GM23338 (cell line): ENCODE measurements around the gene APELA. TPM values are rescaled to one million over a fixed set of nuclear protein-coding genes. Genes with fewer than 3 reads are reported as not detected.

Source experiments
- ATAC-seq: fragments of 200-7000 bp; cut with Tn5 transposase; 3 replicates; pipeline ENCODE4 v1.9.1; 2020
- DNase-seq: peaks from one replicate; pipeline ENCODE4 v3.0.0-alpha.2; 2015; ENCODE audit warnings: low spot score
- H2AFZ ChIP-seq: fragments of 200-600 bp; sonication (generic); 2 replicates; pipeline ENCODE4 v1.8.0; 2016; ENCODE audit warnings: antibody characterized with exemption, mild to moderate bottlenecking, moderate library complexity
- H3F3A ChIP-seq: fragments of 200-600 bp; sonication (generic); replicated peaks from 2 replicates; pipeline ENCODE4 v1.8.0; 2017; ENCODE audit warnings: antibody characterized with exemption, mixed run types, low read depth
- H3K27ac ChIP-seq: fragments of 200-600 bp; sonication (generic); 2 replicates; pipeline ENCODE4 v1.6.1; 2016; ENCODE audit warnings: low read depth
- H3K27me3 ChIP-seq: fragments of 200-600 bp; sonication (generic); 2 replicates; pipeline ENCODE4 v1.8.0; 2016; ENCODE audit warnings: mild to moderate bottlenecking, mixed run types, moderate library complexity; ENCODE audit not compliant: insufficient read depth
- H3K36me3 ChIP-seq: fragments of 200-600 bp; sonication (generic); 2 replicates; pipeline ENCODE4 v1.8.0; 2016; ENCODE audit warnings: mild to moderate bottlenecking; ENCODE audit not compliant: insufficient read depth
- H3K4me1 ChIP-seq: fragments of 200-600 bp; sonication (generic); 2 replicates; pipeline ENCODE4 v1.8.0; 2016; ENCODE audit warnings: mild to moderate bottlenecking, moderate library complexity; ENCODE audit not compliant: insufficient read depth
- H3K4me2 ChIP-seq: fragments of 200-600 bp; sonication (generic); 2 replicates; pipeline ENCODE4 v1.7.1; 2017; ENCODE audit warnings: mixed run types
- H3K4me3 ChIP-seq: fragments of 200-600 bp; sonication (generic); 2 replicates; pipeline ENCODE4 v1.6.1; 2016; ENCODE audit warnings: mixed run types
- H3K79me2 ChIP-seq: fragments of 200-600 bp; sonication (generic); replicated peaks from 2 replicates; pipeline ENCODE4 v1.8.0; 2017; ENCODE audit warnings: mild to moderate bottlenecking; ENCODE audit not compliant: insufficient read depth
- H3K9me2 ChIP-seq: fragments of 200-600 bp; sonication (generic); 2 replicates; pipeline ENCODE4 v1.8.0; 2017; ENCODE audit not compliant: insufficient read depth
- H4K20me1 ChIP-seq: fragments of 200-600 bp; sonication (generic); replicated peaks from 2 replicates; pipeline ENCODE4 v1.8.0; 2017; ENCODE audit warnings: mild to moderate bottlenecking; ENCODE audit not compliant: insufficient read depth
- H3K27ac Mint-ChIP-seq: 2 replicates; pipeline ENCODE4 v1.8.0; 2020; ENCODE audit warnings: inconsistent platforms, mild to moderate bottlenecking, moderate library complexity, mixed read lengths
- H3K27me3 Mint-ChIP-seq: 3 replicates; pipeline ENCODE4 v1.8.0; 2022; ENCODE audit warnings: low read depth, mild to moderate bottlenecking, moderate library complexity, mixed read lengths, inconsistent platforms; ENCODE audit not compliant: insufficient read depth, poor library complexity
- H3K36me3 Mint-ChIP-seq: 3 replicates; pipeline ENCODE4 v1.8.0; 2021; ENCODE audit warnings: low read depth, mild to moderate bottlenecking, inconsistent platforms, moderate library complexity, mixed read lengths
- H3K4me1 Mint-ChIP-seq: 3 replicates; pipeline ENCODE4 v1.8.0; 2020; ENCODE audit warnings: mild to moderate bottlenecking, inconsistent platforms, mixed read lengths
- H3K4me3 Mint-ChIP-seq: 3 replicates; pipeline ENCODE4 v1.8.0; 2021; ENCODE audit warnings: moderate library complexity, mild to moderate bottlenecking, inconsistent platforms, mixed read lengths
- H3K9me3 Mint-ChIP-seq: 3 replicates; pipeline ENCODE4 v1.8.0; 2020; ENCODE audit warnings: moderate library complexity, mild to moderate bottlenecking, inconsistent platforms, mixed read lengths
- CREB1 ChIP-seq: fragments of 250-450 bp; sonication (Bioruptor Pico); IDR thresholded peaks from 2 replicates; pipeline ENCODE4 v1.5.0; 2020; ENCODE audit warnings: low read depth, mild to moderate bottlenecking, moderate library complexity
- EZH2phosphoT487 ChIP-seq: fragments of 200-600 bp; sonication (generic); IDR thresholded peaks from one replicate; pipeline ENCODE4 v1.8.1; 2018; ENCODE audit warnings: antibody characterized with exemption; ENCODE audit not compliant: unreplicated experiment
- STAT1 ChIP-seq: IDR thresholded peaks from one replicate; pipeline ENCODE4 v1.6.1; 2016; ENCODE audit warnings: antibody characterized with exemption; ENCODE audit not compliant: unreplicated experiment
- polyA plus RNA-seq: library from polyadenylated mRNA; unstranded; fragments of >200 nt; fragmentation: Nextera tagmentation; extraction: Ambion mirVana; gene quantifications from 2 replicates; pipeline ENCODE4 v1.2.1, GENCODE V29; 2016
- total RNA-seq: library from RNA; depleted of rRNA; stranded (reverse); fragments of >200 nt; shearing (Covaris generic); gene quantifications from 2 replicates; pipeline ENCODE4 v1.2.3, GENCODE V29; 2014
- TF ChIP-seq, protein P1 (sequence below): fragments of 250-450 bp; sonication (Bioruptor Pico); IDR thresholded peaks from 2 replicates; pipeline ENCODE4 v1.5.0; 2020; ENCODE audit warnings: mild to moderate bottlenecking, moderate library complexity

Gene APELA
- total and polyA plus RNA-seq, 2 experiments from 2014 or later = 114 to 213 TPM

- ATAC-seq (peak; percentile 27), DNase-seq (no peak)
- no peaks in the 10 kb centered on the region for H4K20me1 ChIP-seq
- H3F3A ChIP-seq = no peaks in the 10 kb centered on the region
- Mint-ChIP-seq H3K27ac (peak overlapping the region; percentile 68), H3K9me3 (no peaks in the 10 kb centered on the region), H3K36me3 (peaks cover 20% of the 10 kb centered on the region), H3K4me1 (peaks cover 31% of the 10 kb centered on the region), H3K27me3 (peaks cover 6% of the 10 kb centered on the region), H3K4me3 (no peak overlapping the region)
- no peaks in the 10 kb centered on the region for H3K36me3 ChIP-seq
- H3K27ac ChIP-seq = peak overlapping the region; percentile 50
- H3K4me3 ChIP-seq = no peak overlapping the region
- TF ChIP-seq STAT1 = no peak
- no peaks in the 10 kb centered on the region for H3K27me3 ChIP-seq
- peaks cover 30% of the 10 kb centered on the region for H3K4me1 ChIP-seq
- H2AFZ ChIP-seq = no peak overlapping the region
- H3K9me2 ChIP-seq = 0 out of 2 replicates have a peak, but pooled peaks cover 3% of the 10 kb centered on the region
- H3K4me2 ChIP-seq = peak overlapping the region; percentile 86; the same call in 1 of the 2 replicates
- peaks cover 28% of the 10 kb centered on the region for H3K79me2 ChIP-seq
Measured at GRCh38 chr4:164874789-164875188, 2.2 kb upstream of the APELA start.

GRCh38 chr4:164880489-164881262, 3.7 kb downstream of the APELA start:
- Histone ChIP-seq H2AFZ (no peak overlapping the region), H3K27me3 (no peaks in the 10 kb centered on the region), H3K4me3 (peak overlapping the region; percentile 70), H3F3A (no peaks in the 10 kb centered on the region; the same call in 1 of the 2 replicates), H4K20me1 (no peaks in the 10 kb centered on the region), H3K79me2 (peaks cover 64% of the 10 kb centered on the region), H3K9me2 (no peaks in the 10 kb centered on the region), H3K4me1 (peaks cover 41% of the 10 kb centered on the region), H3K4me2 (peak overlapping the region; percentile 86), H3K36me3 (peaks cover 11% of the 10 kb centered on the region), H3K27ac (peak overlapping the region; percentile 36)
- TF ChIP-seq, protein P1, sequence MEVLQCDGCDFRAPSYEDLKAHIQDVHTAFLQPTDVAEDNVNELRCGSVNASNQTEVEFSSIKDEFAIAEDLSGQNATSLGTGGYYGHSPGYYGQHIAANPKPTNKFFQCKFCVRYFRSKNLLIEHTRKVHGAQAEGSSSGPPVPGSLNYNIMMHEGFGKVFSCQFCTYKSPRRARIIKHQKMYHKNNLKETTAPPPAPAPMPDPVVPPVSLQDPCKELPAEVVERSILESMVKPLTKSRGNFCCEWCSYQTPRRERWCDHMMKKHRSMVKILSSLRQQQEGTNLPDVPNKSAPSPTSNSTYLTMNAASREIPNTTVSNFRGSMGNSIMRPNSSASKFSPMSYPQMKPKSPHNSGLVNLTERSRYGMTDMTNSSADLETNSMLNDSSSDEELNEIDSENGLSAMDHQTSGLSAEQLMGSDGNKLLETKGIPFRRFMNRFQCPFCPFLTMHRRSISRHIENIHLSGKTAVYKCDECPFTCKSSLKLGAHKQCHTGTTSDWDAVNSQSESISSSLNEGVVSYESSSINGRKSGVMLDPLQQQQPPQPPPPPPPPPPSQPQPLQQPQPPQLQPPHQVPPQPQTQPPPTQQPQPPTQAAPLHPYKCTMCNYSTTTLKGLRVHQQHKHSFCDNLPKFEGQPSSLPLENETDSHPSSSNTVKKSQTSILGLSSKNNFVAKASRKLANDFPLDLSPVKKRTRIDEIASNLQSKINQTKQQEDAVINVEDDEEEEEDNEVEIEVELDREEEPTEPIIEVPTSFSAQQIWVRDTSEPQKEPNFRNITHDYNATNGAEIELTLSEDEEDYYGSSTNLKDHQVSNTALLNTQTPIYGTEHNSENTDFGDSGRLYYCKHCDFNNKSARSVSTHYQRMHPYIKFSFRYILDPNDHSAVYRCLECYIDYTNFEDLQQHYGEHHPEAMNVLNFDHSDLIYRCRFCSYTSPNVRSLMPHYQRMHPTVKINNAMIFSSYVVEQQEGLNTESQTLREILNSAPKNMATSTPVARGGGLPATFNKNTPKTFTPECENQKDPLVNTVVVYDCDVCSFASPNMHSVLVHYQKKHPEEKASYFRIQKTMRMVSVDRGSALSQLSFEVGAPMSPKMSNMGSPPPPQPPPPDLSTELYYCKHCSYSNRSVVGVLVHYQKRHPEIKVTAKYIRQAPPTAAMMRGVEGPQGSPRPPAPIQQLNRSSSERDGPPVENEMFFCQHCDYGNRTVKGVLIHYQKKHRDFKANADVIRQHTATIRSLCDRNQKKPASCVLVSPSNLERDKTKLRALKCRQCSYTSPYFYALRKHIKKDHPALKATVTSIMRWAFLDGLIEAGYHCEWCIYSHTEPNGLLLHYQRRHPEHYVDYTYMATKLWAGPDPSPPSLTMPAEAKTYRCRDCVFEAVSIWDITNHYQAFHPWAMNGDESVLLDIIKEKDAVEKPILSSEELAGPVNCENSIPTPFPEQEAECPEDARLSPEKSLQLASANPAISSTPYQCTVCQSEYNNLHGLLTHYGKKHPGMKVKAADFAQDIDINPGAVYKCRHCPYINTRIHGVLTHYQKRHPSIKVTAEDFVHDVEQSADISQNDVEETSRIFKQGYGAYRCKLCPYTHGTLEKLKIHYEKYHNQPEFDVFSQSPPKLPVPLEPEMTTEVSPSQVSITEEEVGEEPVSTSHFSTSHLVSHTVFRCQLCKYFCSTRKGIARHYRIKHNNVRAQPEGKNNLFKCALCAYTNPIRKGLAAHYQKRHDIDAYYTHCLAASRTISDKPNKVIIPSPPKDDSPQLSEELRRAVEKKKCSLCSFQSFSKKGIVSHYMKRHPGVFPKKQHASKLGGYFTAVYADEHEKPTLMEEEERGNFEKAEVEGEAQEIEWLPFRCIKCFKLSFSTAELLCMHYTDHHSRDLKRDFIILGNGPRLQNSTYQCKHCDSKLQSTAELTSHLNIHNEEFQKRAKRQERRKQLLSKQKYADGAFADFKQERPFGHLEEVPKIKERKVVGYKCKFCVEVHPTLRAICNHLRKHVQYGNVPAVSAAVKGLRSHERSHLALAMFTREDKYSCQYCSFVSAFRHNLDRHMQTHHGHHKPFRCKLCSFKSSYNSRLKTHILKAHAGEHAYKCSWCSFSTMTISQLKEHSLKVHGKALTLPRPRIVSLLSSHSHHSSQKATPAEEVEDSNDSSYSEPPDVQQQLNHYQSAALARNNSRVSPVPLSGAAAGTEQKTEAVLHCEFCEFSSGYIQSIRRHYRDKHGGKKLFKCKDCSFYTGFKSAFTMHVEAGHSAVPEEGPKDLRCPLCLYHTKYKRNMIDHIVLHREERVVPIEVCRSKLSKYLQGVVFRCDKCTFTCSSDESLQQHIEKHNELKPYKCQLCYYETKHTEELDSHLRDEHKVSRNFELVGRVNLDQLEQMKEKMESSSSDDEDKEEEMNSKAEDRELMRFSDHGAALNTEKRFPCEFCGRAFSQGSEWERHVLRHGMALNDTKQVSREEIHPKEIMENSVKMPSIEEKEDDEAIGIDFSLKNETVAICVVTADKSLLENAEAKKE = no peak
- TF ChIP-seq EZH2phosphoT487 (no peak), CREB1 (no peak), STAT1 (no peak)
- DNase-seq (peak; percentile 42), ATAC-seq (no peak)
- H3K9me3 Mint-ChIP-seq = no peaks in the 10 kb centered on the region
- H3K27ac Mint-ChIP-seq = peak overlapping the region; percentile 84
- peaks cover 6% of the 10 kb centered on the region for H3K27me3 Mint-ChIP-seq
- peaks cover 45% of the 10 kb centered on the region for H3K4me1 Mint-ChIP-seq
- H3K4me3 Mint-ChIP-seq = peak overlapping the region; percentile 91
- peaks cover 70% of the 10 kb centered on the region for H3K36me3 Mint-ChIP-seq
